Retinal pigment epithelial cell (primary cell): ENCODE results near the gene RNF113B.

Source experiments
- DNase-seq: peaks from one replicate; pipeline ENCODE4 v3.0.0-alpha.2; 2010; ENCODE audit warnings: low read depth
- H3K4me3 ChIP-seq: 2 replicates; pipeline ENCODE4 v1.5.1; 2011; ENCODE audit warnings: mild to moderate bottlenecking, low read length, control low read depth, moderate library complexity
- TF ChIP-seq, protein P1 (sequence below): conservative IDR thresholded peaks from 2 replicates; pipeline ENCODE4 v1.5.1; 2011; ENCODE audit warnings: low read depth, low read length, control low read depth, inconsistent platforms

The RNF113B gene

DNA sequence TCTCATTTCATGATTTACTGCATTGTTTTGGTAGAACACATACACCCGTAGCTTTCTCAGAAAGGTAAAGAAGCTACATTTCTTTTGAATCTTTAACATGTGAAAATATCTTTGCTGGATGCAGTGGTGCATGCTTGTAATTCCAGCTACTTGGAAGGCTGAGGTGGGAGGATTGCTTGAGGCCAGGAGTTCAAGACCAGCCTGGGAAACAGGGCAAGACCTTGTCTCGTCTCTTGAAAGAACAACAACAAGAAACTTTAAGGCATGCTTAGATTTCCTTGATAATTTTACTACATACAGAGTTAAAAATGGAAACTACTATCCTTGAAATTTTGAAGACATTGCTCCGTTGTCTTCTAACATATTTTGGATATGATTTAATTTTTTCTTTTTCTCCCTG is 7.7 kb downstream of the RNF113B start:
- DNase-seq, result no peak
- H3K4me3 ChIP-seq, result no peak overlapping the region
- TF ChIP-seq, protein P1, sequence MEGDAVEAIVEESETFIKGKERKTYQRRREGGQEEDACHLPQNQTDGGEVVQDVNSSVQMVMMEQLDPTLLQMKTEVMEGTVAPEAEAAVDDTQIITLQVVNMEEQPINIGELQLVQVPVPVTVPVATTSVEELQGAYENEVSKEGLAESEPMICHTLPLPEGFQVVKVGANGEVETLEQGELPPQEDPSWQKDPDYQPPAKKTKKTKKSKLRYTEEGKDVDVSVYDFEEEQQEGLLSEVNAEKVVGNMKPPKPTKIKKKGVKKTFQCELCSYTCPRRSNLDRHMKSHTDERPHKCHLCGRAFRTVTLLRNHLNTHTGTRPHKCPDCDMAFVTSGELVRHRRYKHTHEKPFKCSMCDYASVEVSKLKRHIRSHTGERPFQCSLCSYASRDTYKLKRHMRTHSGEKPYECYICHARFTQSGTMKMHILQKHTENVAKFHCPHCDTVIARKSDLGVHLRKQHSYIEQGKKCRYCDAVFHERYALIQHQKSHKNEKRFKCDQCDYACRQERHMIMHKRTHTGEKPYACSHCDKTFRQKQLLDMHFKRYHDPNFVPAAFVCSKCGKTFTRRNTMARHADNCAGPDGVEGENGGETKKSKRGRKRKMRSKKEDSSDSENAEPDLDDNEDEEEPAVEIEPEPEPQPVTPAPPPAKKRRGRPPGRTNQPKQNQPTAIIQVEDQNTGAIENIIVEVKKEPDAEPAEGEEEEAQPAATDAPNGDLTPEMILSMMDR, result no peak

DNA sequence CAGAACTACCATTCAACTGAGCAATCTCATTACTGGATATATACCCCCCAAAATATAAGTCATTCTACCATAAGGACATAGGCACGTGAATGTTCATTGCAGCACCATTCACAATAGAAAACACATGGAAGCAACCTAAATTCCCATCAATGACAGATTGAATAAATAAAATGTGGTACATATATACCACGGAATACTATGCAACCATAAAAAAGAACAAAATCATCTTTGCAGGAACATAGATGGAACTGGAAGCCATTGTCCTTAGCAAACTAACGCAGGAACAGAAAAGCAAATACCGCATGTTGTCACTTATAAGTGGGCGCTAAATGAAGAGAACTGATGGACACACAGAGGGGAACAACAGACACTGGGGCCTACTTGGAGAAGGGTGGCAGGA is 14.1 kb downstream of the RNF113B start:
- TF ChIP-seq, protein P1, result no peak

DNA sequence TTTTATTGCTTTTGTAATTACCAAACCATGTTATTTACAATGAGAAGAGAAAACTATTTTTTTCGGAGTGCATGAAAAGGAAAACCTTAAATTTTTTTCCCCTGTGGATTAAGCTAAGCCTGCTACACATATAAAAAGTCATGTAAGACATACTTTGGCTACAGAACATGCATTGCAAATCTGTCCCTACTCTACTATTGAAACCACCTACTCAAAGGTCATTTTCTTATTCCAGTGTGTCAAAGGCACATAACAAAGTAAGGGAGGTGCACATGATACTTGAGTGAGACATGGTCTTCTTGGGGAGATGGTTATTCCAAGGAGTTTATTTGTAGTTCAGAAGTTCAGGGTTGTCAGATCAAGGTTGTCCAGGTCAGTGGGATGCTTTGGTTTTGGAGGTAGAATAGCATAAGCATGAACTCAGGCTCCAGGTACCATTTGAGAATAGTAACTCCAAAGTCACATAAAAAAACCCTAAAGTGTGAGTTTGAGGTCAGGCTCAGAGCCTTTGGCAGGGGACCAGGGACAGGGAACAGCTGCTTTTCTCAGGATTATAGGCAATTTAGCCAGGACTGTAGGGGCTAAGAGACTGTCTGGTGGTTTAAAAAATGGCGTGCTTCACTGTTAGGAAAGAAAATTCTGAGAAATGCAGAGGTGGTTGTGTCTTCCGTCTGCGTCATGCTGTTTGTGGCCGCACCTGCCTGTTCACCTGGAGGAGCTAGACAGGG is 18.7 kb downstream of the RNF113B start:
- no peak overlapping the region for H3K4me3 ChIP-seq
- TF ChIP-seq, protein P1, result no peak
- no peak for DNase-seq

More for the DNA sequence above, 14.1 kb downstream of the RNF113B start:
- H3K4me3 ChIP-seq, result no peak overlapping the region
- no peak for DNase-seq

DNA sequence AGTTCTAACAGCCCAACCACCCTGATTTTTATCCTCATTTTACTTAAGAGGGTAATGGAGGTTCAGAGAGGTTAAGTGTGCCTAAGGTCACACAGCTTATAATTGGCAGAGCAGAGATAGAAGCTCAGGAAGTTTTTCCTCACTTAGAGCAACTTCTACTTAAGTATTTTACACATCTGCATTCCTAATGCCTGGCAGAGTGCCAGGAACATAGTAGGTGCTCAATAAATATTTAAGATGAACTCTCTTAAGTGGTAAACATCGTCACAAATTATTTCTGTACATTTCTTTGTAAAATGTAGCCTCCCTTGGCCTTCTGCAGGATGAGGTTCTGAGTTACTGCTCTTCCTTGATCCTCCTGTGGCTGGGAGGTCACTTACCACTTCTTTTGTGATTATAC is 19.5 kb downstream of the RNF113B start:
- no peak for DNase-seq
- no peak overlapping the region for H3K4me3 ChIP-seq
- TF ChIP-seq, protein P1, result no peak

DNA sequence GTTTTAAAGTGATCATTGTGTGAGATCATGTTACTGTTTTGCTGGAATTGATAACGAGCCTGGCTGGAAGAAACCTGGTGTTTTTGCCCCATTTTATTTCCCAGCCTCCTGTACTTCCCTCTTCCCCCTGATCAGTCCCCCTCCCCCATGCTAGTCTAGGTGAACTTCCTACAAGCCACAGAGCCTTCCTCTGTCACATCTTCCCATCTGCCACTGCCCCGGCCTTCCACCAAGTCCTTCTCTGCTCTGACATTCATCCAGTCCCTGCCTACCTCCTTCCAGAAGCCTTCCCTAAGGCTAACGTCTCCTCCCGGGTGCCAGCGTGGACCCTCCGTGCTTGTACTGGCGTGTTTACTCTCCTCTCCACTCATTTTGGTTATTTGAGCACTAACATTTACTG is 19.9 kb downstream of the RNF113B start:
- DNase-seq, result no peak

DNA sequence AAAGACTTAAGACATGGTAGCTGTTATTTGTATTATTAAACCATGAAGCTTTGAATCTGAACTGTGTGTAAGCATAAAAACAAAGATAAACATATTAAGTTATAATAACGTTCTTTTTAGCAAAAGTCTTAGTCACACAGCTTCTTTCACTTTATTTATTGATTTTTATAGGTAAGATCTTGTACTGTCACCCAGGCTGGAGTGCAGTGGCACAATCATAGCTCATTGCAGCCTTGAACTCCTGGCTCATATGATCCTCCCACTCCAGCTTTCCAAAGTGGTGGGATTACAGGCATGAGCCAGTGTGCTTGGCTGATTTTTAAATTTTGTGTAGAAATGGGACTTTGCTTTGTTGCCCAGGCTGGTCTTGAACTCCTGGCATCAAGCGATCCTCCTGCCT is 20.8 kb downstream of the RNF113B start:
- TF ChIP-seq, protein P1, result no peak
- H3K4me3 ChIP-seq, result no peak overlapping the region
- DNase-seq, result no peak

More for the DNA sequence above, 19.9 kb downstream of the RNF113B start:
- no peak overlapping the region for H3K4me3 ChIP-seq
- TF ChIP-seq, protein P1, result no peak

DNA sequence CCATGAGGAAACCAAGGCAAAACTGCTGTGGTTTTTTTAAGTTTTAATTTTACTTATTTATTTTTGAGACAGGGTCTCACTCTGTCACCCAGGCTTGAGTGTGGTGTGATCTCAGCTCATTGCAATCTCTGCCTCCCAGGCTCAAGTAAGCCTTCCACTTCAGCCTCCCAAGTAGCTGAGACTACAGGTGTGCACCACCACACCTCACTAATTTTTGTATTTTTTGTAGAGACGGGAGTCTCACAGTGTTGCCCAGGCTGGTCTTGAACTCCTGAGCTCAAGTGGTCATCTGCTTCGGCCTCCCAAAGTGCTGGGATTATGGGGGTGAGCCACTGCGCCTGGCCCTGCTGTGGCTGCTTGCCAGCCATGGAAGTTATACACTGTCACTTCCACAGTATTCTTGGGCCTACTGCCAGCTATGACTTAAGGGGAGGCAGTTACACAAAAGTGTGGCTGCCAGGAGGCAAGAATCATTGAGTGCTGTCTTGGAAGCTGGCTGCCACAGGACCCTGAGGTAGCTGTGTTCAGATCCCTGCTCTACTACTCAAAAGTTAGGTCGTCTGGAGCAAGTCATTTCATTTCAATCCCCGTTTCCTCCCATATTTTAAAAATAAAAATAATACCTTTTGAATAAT is 21.5 kb downstream of the RNF113B start:
- DNase-seq, result peak; percentile 50
- TF ChIP-seq, protein P1, result no peak
- H3K4me3 ChIP-seq, result no peak overlapping the region
